K562 (cell line): ENCODE data around the gene BMF. TPM values are rescaled to one million over a fixed set of nuclear protein-coding genes. Genes with fewer than 3 reads are reported as not detected.

Experiments used
- CHCHD3 ChIP-seq: fragments of 250-450 bp; sonication (Bioruptor Pico); IDR thresholded peaks from 2 replicates; pipeline ENCODE4 v2.1.2; 2022; ENCODE audit warnings: mild to moderate bottlenecking
- CTCF ChIP-seq, 3 experiments: IDR thresholded peaks in 2 of 3; conservative IDR thresholded peaks in 1 of 3; 2 replicates each; pipeline ENCODE4 v1.5.1; 2011 to 2012; ENCODE audit warnings: low read length in 3 of 3, mild to moderate bottlenecking in 3 of 3, control low read depth in 2 of 3, improper control_type of control experiment in 1 of 3, inconsistent platforms in 1 of 3, low read depth in 1 of 3, mixed read lengths in 1 of 3, moderate library complexity in 1 of 3; ENCODE audit not compliant: insufficient read depth in 2 of 3
- ESRRB ChIP-seq: fragments of 250-450 bp; sonication (Bioruptor Pico); IDR thresholded peaks from 2 replicates; pipeline ENCODE4 v1.5.0; 2020; ENCODE audit warnings: mild to moderate bottlenecking, moderate library complexity, borderline replicate concordance
- FOXP1 ChIP-seq: sonication (generic); formaldehyde crosslinking; IDR thresholded peaks from 2 replicates; pipeline ENCODE4 v1.8.0; 2022; ENCODE audit warnings: mild to moderate bottlenecking, missing genetic modification reagents
- LCOR ChIP-seq: sonication (generic); formaldehyde crosslinking; IDR thresholded peaks from 2 replicates; pipeline ENCODE4 v1.8.0; 2022; ENCODE audit warnings: mild to moderate bottlenecking, missing genetic modification reagents
- NFXL1 ChIP-seq: fragments of 450-650 bp; formaldehyde crosslinking; IDR thresholded peaks from 2 replicates; pipeline ENCODE4 v1.4.0; 2021; ENCODE audit warnings: mild to moderate bottlenecking
- RAD51 ChIP-seq: fragments of 450-650 bp; IDR thresholded peaks from 2 replicates; pipeline ENCODE4 v1.7.1; 2016; ENCODE audit warnings: low read depth, mild to moderate bottlenecking, borderline replicate concordance
- SLC30A9 ChIP-seq: fragments of 250-450 bp; sonication (Bioruptor Pico); IDR thresholded peaks from 2 replicates; pipeline ENCODE4 v1.8.0; 2022; ENCODE audit warnings: mild to moderate bottlenecking, moderate library complexity
- ZNF780A ChIP-seq: fragments of 250-450 bp; sonication (Bioruptor Pico); IDR thresholded peaks from 2 replicates; pipeline ENCODE4 v1.5.0; 2021; ENCODE audit warnings: mild to moderate bottlenecking
- polyA plus RNA-seq, 8 experiments: library from polyadenylated mRNA; depleted of rRNA in 4 of 8; stranded (reverse) in 5 of 8; unstranded in 3 of 8; fragments of >200 nt; fragmentation: Nextera tagmentation in 2 of 8; fragmentation: Illumina TruSeq in 1 of 8; extraction: Ambion mirVana in 2 of 8; extraction: Trizol in 1 of 8; gene quantifications; 2 replicates each; pipeline versions ENCODE4 v1.2.1 to v1.2.3, GENCODE V29; 2011 to 2014; ENCODE audit warnings: inconsistent platforms in 1 of 8, missing spikeins in 1 of 8
- total RNA-seq, 7 experiments: library from RNA; depleted of rRNA in 6 of 7; stranded (reverse); fragments of >200 nt in 6 of 7; fragmentation: Illumina TruSeq in 2 of 7; extraction: Trizol in 2 of 7; gene quantifications; 2 replicates each; pipeline versions ENCODE4 v1.2.1 to v1.2.3, GENCODE V29; 2011 to 2021; ENCODE audit warnings: low replicate concordance in 1 of 7
- TF ChIP-seq, protein P1 (sequence below), 2 experiments: fragments of 200-800 bp in 1 of 2; sonication (Bioruptor generic) in 1 of 2; sonication (generic) in 1 of 2; formaldehyde crosslinking in 1 of 2; IDR thresholded peaks in 1 of 2; conservative IDR thresholded peaks in 1 of 2; 2 replicates each; pipeline versions ENCODE4 v1.5.0 to v1.6.1; 2016 to 2020; ENCODE audit warnings: missing compliant biosample characterization in 1 of 2, missing genetic modification characterization in 1 of 2, missing genetic modification reagents in 1 of 2
- TF ChIP-seq, protein P2 (sequence below): fragments of 250-450 bp; sonication (Bioruptor Pico); IDR thresholded peaks from 2 replicates; pipeline ENCODE4 v1.5.0; 2021
- TF ChIP-seq, protein P3 (sequence below): fragments of 250-450 bp; sonication (Bioruptor Pico); IDR thresholded peaks from 2 replicates; pipeline ENCODE4 v1.4.0; 2020; ENCODE audit warnings: mild to moderate bottlenecking, moderate library complexity, borderline replicate concordance
- TF ChIP-seq, protein P4 (sequence below): fragments of 450-650 bp; IDR thresholded peaks from 2 replicates; pipeline ENCODE4 v1.7.1; 2018; ENCODE audit warnings: mild to moderate bottlenecking, low read depth; ENCODE audit not compliant: partially characterized antibody
- TF ChIP-seq, protein P5 (sequence below): fragments of 450-650 bp; IDR thresholded peaks from 2 replicates; pipeline ENCODE4 v1.6.1; 2018; ENCODE audit warnings: mild to moderate bottlenecking, low read depth; ENCODE audit not compliant: partially characterized antibody

Gene BMF
- total and polyA plus RNA-seq, 9 of the 15 experiments (the other 6 are each of a cell fraction or from before 2014, with no cell fraction given) = 0.25 to 0.91 (median 0.59) TPM; not detected in 2

DNA sequence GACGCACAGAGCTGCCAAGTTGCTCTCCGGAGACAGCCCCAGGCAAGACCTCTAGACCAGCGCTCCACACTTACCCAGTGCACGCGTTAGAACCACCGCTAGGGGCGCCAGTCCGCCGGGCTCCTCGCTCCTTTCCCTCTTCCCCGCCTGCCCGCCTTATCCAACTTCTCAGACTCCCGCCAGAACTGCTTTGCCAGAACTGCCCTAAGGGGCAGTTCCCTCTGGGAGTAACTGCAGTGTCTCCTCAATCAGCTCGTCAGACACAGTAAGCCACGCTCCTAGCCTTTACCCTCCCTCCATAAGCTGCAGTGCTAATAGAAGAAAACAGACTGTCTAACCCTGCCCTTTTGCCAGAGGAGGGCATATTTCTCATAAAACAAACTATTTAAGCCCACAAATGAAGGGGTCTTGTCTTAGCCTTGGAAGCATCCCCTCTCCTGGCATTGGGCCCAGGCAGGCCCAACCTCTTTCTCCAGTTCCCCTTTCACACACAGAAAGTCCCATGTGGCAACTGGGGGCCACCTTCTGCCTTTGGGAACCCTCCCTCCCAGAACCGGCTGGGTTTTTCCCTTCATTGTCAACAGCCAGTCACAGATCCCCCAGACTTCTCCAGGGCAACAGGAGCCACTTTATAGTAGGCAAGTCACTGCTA is 3.7 kb downstream of the BMF start (continued):
- TF ChIP-seq ESRRB (CRISPR knock-in tag) (no peak), SLC30A9 (CRISPR knock-in tag) (no peak), CTCF (IDR thresholded peaks at IDR 0.05 in 2 of 3, conservative IDR thresholded peaks at IDR 0.05 in 1 of 3; ENCODE audit: insufficient read depth in 2 of 3, low read depth in 1 of 3, low read length in 3 of 3) (peak; percentile 90 to 99 (median 92)), RAD51 (no peak), LCOR (CRISPR knock-in tag) (0 out of 2 replicates have a peak, but pooled peaks have one; percentile 30), ZNF780A (CRISPR knock-in tag) (no peak), FOXP1 (no peak), CHCHD3 (no peak), NFXL1 (CRISPR knock-in tag) (no peak)
- TF ChIP-seq, protein P1, sequence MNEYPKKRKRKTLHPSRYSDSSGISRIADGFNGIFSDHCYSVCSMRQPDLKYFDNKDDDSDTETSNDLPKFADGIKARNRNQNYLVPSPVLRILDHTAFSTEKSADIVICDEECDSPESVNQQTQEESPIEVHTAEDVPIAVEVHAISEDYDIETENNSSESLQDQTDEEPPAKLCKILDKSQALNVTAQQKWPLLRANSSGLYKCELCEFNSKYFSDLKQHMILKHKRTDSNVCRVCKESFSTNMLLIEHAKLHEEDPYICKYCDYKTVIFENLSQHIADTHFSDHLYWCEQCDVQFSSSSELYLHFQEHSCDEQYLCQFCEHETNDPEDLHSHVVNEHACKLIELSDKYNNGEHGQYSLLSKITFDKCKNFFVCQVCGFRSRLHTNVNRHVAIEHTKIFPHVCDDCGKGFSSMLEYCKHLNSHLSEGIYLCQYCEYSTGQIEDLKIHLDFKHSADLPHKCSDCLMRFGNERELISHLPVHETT (CRISPR knock-in tag; conservative IDR thresholded peaks at IDR 0.05 in 1 of 2, IDR thresholded peaks at IDR 0.05 in 1 of 2) = no peak
- TF ChIP-seq, protein P2, sequence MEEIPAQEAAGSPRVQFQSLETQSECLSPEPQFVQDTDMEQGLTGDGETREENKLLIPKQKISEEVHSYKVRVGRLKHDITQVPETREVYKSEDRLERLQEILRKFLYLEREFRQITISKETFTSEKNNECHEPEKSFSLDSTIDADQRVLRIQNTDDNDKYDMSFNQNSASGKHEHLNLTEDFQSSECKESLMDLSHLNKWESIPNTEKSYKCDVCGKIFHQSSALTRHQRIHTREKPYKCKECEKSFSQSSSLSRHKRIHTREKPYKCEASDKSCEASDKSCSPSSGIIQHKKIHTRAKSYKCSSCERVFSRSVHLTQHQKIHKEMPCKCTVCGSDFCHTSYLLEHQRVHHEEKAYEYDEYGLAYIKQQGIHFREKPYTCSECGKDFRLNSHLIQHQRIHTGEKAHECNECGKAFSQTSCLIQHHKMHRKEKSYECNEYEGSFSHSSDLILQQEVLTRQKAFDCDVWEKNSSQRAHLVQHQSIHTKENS = no peak
- TF ChIP-seq, protein P3, sequence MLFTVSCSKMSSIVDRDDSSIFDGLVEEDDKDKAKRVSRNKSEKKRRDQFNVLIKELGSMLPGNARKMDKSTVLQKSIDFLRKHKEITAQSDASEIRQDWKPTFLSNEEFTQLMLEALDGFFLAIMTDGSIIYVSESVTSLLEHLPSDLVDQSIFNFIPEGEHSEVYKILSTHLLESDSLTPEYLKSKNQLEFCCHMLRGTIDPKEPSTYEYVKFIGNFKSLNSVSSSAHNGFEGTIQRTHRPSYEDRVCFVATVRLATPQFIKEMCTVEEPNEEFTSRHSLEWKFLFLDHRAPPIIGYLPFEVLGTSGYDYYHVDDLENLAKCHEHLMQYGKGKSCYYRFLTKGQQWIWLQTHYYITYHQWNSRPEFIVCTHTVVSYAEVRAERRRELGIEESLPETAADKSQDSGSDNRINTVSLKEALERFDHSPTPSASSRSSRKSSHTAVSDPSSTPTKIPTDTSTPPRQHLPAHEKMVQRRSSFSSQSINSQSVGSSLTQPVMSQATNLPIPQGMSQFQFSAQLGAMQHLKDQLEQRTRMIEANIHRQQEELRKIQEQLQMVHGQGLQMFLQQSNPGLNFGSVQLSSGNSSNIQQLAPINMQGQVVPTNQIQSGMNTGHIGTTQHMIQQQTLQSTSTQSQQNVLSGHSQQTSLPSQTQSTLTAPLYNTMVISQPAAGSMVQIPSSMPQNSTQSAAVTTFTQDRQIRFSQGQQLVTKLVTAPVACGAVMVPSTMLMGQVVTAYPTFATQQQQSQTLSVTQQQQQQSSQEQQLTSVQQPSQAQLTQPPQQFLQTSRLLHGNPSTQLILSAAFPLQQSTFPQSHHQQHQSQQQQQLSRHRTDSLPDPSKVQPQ (CRISPR knock-in tag) = no peak
- TF ChIP-seq, protein P4, sequence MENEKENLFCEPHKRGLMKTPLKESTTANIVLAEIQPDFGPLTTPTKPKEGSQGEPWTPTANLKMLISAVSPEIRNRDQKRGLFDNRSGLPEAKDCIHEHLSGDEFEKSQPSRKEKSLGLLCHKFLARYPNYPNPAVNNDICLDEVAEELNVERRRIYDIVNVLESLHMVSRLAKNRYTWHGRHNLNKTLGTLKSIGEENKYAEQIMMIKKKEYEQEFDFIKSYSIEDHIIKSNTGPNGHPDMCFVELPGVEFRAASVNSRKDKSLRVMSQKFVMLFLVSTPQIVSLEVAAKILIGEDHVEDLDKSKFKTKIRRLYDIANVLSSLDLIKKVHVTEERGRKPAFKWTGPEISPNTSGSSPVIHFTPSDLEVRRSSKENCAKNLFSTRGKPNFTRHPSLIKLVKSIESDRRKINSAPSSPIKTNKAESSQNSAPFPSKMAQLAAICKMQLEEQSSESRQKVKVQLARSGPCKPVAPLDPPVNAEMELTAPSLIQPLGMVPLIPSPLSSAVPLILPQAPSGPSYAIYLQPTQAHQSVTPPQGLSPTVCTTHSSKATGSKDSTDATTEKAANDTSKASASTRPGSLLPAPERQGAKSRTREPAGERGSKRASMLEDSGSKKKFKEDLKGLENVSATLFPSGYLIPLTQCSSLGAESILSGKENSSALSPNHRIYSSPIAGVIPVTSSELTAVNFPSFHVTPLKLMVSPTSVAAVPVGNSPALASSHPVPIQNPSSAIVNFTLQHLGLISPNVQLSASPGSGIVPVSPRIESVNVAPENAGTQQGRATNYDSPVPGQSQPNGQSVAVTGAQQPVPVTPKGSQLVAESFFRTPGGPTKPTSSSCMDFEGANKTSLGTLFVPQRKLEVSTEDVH = peak; percentile 94
- TF ChIP-seq, protein P5, sequence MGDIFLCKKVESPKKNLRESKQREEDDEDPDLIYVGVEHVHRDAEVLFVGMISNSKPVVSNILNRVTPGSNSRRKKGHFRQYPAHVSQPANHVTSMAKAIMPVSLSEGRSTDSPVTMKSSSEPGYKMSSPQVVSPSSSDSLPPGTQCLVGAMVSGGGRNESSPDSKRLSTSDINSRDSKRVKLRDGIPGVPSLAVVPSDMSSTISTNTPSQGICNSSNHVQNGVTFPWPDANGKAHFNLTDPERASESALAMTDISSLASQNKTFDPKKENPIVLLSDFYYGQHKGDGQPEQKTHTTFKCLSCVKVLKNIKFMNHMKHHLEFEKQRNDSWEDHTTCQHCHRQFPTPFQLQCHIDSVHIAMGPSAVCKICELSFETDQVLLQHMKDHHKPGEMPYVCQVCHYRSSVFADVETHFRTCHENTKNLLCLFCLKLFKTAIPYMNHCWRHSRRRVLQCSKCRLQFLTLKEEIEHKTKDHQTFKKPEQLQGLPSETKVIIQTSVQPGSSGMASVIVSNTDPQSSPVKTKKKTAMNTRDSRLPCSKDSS = no peak
